Uterus (tissue), 4 donors: ENCODE results near the gene F2RL1. TPM values are rescaled to one million over a fixed set of nuclear protein-coding genes. Genes with fewer than 3 reads are reported as not detected.
"Not testable (repeated sequence)": the region's sequence is repeated elsewhere in the genome, so short reads cannot be mapped to it uniquely, and the experiment has no call there.

Experiments
- DNase-seq, 2 donors: peaks; one replicate each; pipeline ENCODE4 v3.0.0-alpha.2; 2019 to 2020
- H3K27ac ChIP-seq, 2 donors: fragments of 200-600 bp; sonication (generic); 1 replicate in 1 of 2; 2 replicates in 1 of 2; pipeline ENCODE4 v1.5.1; 2016 to 2018
- H3K27me3 ChIP-seq, 2 donors: fragments of 200-600 bp; sonication (generic); one replicate each; pipeline ENCODE4 v1.5.1; 2018 to 2019; ENCODE audit warnings: control low read depth in 1 of 2
- H3K36me3 ChIP-seq, 2 donors: fragments of 200-600 bp; sonication (generic); one replicate each; pipeline ENCODE4 v1.5.1; 2019; ENCODE audit warnings: control low read depth in 1 of 2
- H3K4me1 ChIP-seq, 2 donors: fragments of 200-600 bp; sonication (generic); one replicate each; pipeline ENCODE4 v1.5.1; 2018 to 2019; ENCODE audit warnings: control low read depth in 1 of 2
- H3K4me3 ChIP-seq, 2 donors: fragments of 200-600 bp; sonication (generic); 1 replicate in 1 of 2; 2 replicates in 1 of 2; pipeline ENCODE4 v1.5.1; 2018 to 2019; ENCODE audit warnings: mild to moderate bottlenecking in 1 of 2
- H3K9me3 ChIP-seq, 2 donors: fragments of 200-600 bp; sonication (generic); one replicate each; pipeline ENCODE4 v1.5.1; 2019; ENCODE audit warnings: control low read depth in 1 of 2
- POLR2A ChIP-seq, 2 donors: fragments of 450-650 bp; IDR thresholded peaks; one replicate each; pipeline ENCODE4 v1.6.1; 2016; ENCODE audit warnings: antibody characterized with exemption in 2 of 2, mild to moderate bottlenecking in 1 of 2, moderate library complexity in 1 of 2
- intact Hi-C: fragments of 100-400 bp; cut with DNase I; formaldehyde crosslinking; loops from one replicate; pipeline ENCODE4 v1.15.1; 2023; ENCODE audit warnings: low total_unique reads
- total RNA-seq, 4 donors: library from RNA; depleted of rRNA in 3 of 4; stranded (reverse); fragments of >200 nt in 3 of 4; gene quantifications; one replicate each; pipeline versions ENCODE4 v1.1.0 to v1.2.4, GENCODE V29; 2014 to 2023
- TF ChIP-seq, protein P1 (sequence below), 4 experiments: fragments of 200-600 bp in 2 of 4; fragments of 450-650 bp in 2 of 4; sonication (generic) in 2 of 4; IDR thresholded peaks; one replicate each; pipeline ENCODE4 v1.5.1; 2016 to 2019; ENCODE audit warnings: antibody characterized with exemption in 4 of 4, mild to moderate bottlenecking in 2 of 4, moderate library complexity in 1 of 4
- donor health status: DM: yes; HTN: yes; CAD: no.

F2RL1 gene
- total RNA-seq, 4 donors from 2014 or later = 0.24 to 3.3 (median 2.1) TPM; not detected in 1

- H3K4me3 ChIP-seq = no peak overlapping the region
- H3K27ac ChIP-seq = no peak overlapping the region
- intact Hi-C loops = no loop called here
Observed at GRCh38 chr5:76781775-76782174, 37.1 kb upstream of the F2RL1 start.

DNA sequence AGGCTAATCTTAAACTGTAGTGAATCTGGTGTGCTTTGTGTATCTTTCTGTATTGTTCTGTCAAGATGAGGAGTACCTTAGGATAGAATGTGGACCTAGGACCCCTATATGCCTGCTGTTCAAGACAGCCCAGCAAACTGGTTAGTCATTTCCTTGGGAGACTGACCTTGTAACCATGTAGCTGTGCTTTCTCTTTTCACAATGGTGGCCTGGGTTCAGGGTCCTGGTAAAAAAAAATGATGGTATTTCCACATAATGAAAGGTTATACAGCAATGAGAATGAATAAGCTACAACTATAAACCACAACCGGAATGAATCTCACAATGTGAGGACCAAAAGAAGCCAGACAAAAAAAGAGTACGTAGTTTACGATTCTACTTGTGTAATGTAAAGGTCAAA is 36.4 kb upstream of the F2RL1 start:
- TF ChIP-seq, protein P1, sequence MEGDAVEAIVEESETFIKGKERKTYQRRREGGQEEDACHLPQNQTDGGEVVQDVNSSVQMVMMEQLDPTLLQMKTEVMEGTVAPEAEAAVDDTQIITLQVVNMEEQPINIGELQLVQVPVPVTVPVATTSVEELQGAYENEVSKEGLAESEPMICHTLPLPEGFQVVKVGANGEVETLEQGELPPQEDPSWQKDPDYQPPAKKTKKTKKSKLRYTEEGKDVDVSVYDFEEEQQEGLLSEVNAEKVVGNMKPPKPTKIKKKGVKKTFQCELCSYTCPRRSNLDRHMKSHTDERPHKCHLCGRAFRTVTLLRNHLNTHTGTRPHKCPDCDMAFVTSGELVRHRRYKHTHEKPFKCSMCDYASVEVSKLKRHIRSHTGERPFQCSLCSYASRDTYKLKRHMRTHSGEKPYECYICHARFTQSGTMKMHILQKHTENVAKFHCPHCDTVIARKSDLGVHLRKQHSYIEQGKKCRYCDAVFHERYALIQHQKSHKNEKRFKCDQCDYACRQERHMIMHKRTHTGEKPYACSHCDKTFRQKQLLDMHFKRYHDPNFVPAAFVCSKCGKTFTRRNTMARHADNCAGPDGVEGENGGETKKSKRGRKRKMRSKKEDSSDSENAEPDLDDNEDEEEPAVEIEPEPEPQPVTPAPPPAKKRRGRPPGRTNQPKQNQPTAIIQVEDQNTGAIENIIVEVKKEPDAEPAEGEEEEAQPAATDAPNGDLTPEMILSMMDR (IDR thresholded peaks at IDR 0.05) = no peak
- TF ChIP-seq POLR2A (IDR thresholded peaks at IDR 0.05) = no peak
- no peak overlapping the region for H3K4me3 ChIP-seq
- intact Hi-C loops = no loop called here
- DNase-seq = no peak
- no peak overlapping the region for H3K27ac ChIP-seq
- no peaks in the 10 kb centered on the region for H3K27me3 ChIP-seq
- no peaks in the 10 kb centered on the region for H3K4me1 ChIP-seq
- no peaks in the 10 kb centered on the region for H3K36me3 ChIP-seq
- no peaks in the 10 kb centered on the region for H3K9me3 ChIP-seq

More at GRCh38 chr5:76781775-76782174, 37.1 kb upstream of the F2RL1 start:
- Histone ChIP-seq H3K27me3 (no peaks in the 10 kb centered on the region), H3K4me1 (no peaks in the 10 kb centered on the region), H3K36me3 (no peaks in the 10 kb centered on the region), H3K9me3 (no peaks in the 10 kb centered on the region)
- DNase-seq = no peak
- TF ChIP-seq, protein P1 (IDR thresholded peaks at IDR 0.05) = no peak
- TF ChIP-seq POLR2A (IDR thresholded peaks at IDR 0.05) = no peak

DNA sequence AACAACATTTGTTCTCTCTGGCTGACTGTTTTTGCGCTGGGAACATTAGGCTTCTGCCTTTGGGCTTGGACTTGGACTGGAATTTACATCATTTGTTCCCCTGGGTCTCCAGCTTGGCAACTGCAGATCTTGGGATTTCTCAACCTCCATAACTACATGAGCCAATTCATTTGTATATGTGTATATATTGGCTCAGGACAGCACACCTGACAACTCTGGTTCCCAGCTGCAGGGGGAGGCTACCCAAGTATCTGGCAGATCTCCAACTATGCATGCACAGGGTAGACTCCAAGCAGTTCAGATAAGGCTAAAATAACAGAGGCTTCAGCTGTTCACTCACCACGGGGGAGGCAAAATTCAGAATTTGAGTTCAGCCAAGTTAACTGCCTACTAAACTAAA is 31.6 kb upstream of the F2RL1 start:
- no peak overlapping the region for H3K4me3 ChIP-seq
- no peaks in the 10 kb centered on the region for H3K4me1 ChIP-seq
- H3K9me3 ChIP-seq = no peaks in the 10 kb centered on the region
- H3K27ac ChIP-seq = peak overlapping the region in 1 of 2 donors; percentile 22
- no peaks in the 10 kb centered on the region for H3K36me3 ChIP-seq
- peak; percentile 38 to 43 for DNase-seq
- H3K27me3 ChIP-seq = no peaks in the 10 kb centered on the region
- intact Hi-C loops = no loop called here
- TF ChIP-seq, protein P1 (IDR thresholded peaks at IDR 0.05) = no peak
- TF ChIP-seq POLR2A (IDR thresholded peaks at IDR 0.05) = no peak

DNA sequence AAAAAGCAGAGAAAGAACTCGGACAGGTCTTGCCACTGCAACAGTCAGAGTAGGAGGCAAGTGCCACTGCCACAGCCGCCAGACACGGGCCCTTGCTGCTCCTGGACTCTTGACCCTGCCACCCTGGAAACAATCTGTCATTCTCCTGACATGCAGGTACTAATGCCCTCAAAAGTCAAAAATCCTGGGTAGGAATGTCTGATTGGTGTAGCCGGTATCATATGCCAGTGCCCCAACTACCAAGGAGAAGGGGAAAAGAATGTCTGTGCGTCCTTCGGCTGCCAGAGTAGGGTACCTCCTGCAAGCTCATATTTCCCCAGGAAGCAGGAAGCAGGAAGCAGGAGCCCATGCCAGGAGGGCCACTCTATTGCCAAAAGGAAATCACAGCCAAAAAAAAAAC is 30.5 kb upstream of the F2RL1 start:
- Histone ChIP-seq H3K4me3 (no peak overlapping the region), H3K27ac (no peak overlapping the region), H3K4me1 (no peaks in the 10 kb centered on the region), H3K9me3 (no peaks in the 10 kb centered on the region), H3K27me3 (no peaks in the 10 kb centered on the region), H3K36me3 (no peaks in the 10 kb centered on the region)
- TF ChIP-seq, protein P1 (IDR thresholded peaks at IDR 0.05) = no peak
- TF ChIP-seq POLR2A (IDR thresholded peaks at IDR 0.05) = no peak
- DNase-seq = no peak
- intact Hi-C loops = no loop called here

DNA sequence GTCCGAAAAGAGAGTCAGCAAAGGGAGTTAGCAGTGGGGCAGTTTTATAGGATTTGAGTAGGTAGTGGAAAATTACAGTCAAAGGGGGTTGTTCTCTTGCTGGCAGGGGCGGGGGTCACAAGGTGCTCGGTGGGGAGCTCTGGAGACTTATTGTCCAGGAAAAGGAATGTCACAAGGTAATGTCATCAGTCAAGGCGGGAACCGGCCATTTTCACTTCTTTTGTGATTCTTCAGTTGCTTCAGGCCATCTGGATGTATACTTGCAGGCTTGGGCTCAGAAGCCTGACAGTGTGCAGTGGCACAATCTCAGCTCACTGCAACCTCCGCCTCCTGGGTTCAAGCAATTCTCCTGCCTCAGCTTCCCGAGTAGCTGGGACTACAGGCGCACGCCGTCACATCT is 29.6 kb upstream of the F2RL1 start:
- H3K27ac ChIP-seq, H3K27me3 ChIP-seq, H3K4me1 ChIP-seq, H3K4me3 ChIP-seq, H3K9me3 ChIP-seq, H3K36me3 ChIP-seq, DNase-seq, intact Hi-C loops: not testable (repeated sequence)

- no peaks in the 10 kb centered on the region for H3K36me3 ChIP-seq
- no peaks in the 10 kb centered on the region for H3K4me1 ChIP-seq
- TF ChIP-seq POLR2A (IDR thresholded peaks at IDR 0.05) = no peak
- TF ChIP-seq, protein P1 (IDR thresholded peaks at IDR 0.05) = no peak
- H3K27me3 ChIP-seq = no peaks in the 10 kb centered on the region
- H3K27ac ChIP-seq = peak overlapping the region; percentile 31 to 42
- DNase-seq = no peak
- H3K9me3 ChIP-seq = no peaks in the 10 kb centered on the region
- no peak overlapping the region for H3K4me3 ChIP-seq
- intact Hi-C loops = no loop called here
Observed at GRCh38 chr5:76789991-76790581, 28.7 kb upstream of the F2RL1 start.
